GM20431 (cell line): ENCODE measurements around the gene ATF6.

Experiments
- in situ Hi-C: fragments of 300-500 bp; cut with MseI, MboI; formaldehyde crosslinking; loops from one replicate; pipeline ENCODE4 v1.15.0; 2020; ENCODE audit warnings: low sequenced_read_pairs; ENCODE audit not compliant: unreplicated experiment

Gene ATF6

GRCh38 chr1:162010175-162010506 is 244.0 kb downstream of the ATF6 start:
- in situ Hi-C loops = no loop called here

GRCh38 chr1:162011337-162012012 is 245.4 kb downstream of the ATF6 start:
- in situ Hi-C loops = no loop called here

- in situ Hi-C loops = no loop called here
These were observed 247.2 kb downstream of the ATF6 start for GRCh38 chr1:162013289-162013688.
